Body of pancreas (tissue), 4 donors: ENCODE measurements around the gene MAP1A. TPM values are rescaled to one million over a fixed set of nuclear protein-coding genes. Genes with fewer than 3 reads are reported as not detected.
A peak's percentile ranks its signal among the peaks of the same experiment; 100 is the strongest.

Experiments
- ATAC-seq: fragments of 150-250 bp; one replicate; pipeline ENCODE4 v1.9.1; 2016
- DNase-seq, 4 donors: peaks; one replicate each; pipeline ENCODE4 v3.0.0-alpha.2; 2019
- H3K27ac ChIP-seq, 4 donors: fragments of 200-600 bp; sonication (generic); 1 replicate in 3 of 4; 2 replicates in 1 of 4; pipeline versions ENCODE4 v1.5.1 to v1.6.1; 2016 to 2019; ENCODE audit warnings: mild to moderate bottlenecking in 1 of 4, mixed read lengths in 1 of 4, moderate library complexity in 1 of 4
- H3K27me3 ChIP-seq, 2 donors: fragments of 200-600 bp; sonication (generic); one replicate each; pipeline ENCODE4 v1.6.0; 2016; ENCODE audit warnings: mild to moderate bottlenecking in 1 of 2
- H3K36me3 ChIP-seq, 2 donors: fragments of 200-600 bp; sonication (generic); replicated peaks in 1 of 2; 2 replicates each; pipeline ENCODE4 v1.5.1; 2016; ENCODE audit warnings: low read depth in 2 of 2; ENCODE audit not compliant: insufficient read depth in 1 of 2
- H3K4me1 ChIP-seq: fragments of 200-600 bp; sonication (generic); one replicate; pipeline ENCODE4 v1.6.0; 2016
- H3K4me3 ChIP-seq, 2 donors: fragments of 200-600 bp; sonication (generic); 1 replicate in 1 of 2; 2 replicates in 1 of 2; pipeline ENCODE4 v1.5.1; 2016 to 2019
- H3K9me3 ChIP-seq, 3 donors: fragments of 200-600 bp; sonication (generic); 1 replicate in 2 of 3; 2 replicates in 1 of 3; pipeline ENCODE4 v1.5.1; 2016
- POLR2A ChIP-seq, 3 donors: fragments of 450-650 bp; IDR thresholded peaks; one replicate each; pipeline ENCODE4 v1.6.1; 2016; ENCODE audit warnings: antibody characterized with exemption in 3 of 3, mild to moderate bottlenecking in 2 of 3
- WGBS, 2 donors: methylation state at CpG; one replicate each; pipeline ENCODE4 v1.1.5; 2017; 5-methylcytosine and 5-hydroxymethylcytosine counted together
- intact Hi-C: fragments of 100-400 bp; cut with DNase I; formaldehyde crosslinking; loops from one replicate; pipeline ENCODE4 v1.15.1; 2023
- total RNA-seq, 2 donors: library from RNA; depleted of rRNA; stranded (reverse); fragments of >200 nt; gene quantifications; one replicate each; pipeline ENCODE4 v1.1.0, GENCODE V29; 2016
- TF ChIP-seq, protein P1 (sequence below), 7 experiments: fragments of 450-650 bp in 4 of 7; fragments of 200-600 bp in 3 of 7; sonication (generic) in 3 of 7; IDR thresholded peaks; one replicate each; pipeline ENCODE4 v1.5.1; 2016 to 2019; ENCODE audit warnings: antibody characterized with exemption in 7 of 7

The MAP1A gene
- 1 to 10 TPM; 3.1 to 4.0 TPM for total RNA-seq

DNA sequence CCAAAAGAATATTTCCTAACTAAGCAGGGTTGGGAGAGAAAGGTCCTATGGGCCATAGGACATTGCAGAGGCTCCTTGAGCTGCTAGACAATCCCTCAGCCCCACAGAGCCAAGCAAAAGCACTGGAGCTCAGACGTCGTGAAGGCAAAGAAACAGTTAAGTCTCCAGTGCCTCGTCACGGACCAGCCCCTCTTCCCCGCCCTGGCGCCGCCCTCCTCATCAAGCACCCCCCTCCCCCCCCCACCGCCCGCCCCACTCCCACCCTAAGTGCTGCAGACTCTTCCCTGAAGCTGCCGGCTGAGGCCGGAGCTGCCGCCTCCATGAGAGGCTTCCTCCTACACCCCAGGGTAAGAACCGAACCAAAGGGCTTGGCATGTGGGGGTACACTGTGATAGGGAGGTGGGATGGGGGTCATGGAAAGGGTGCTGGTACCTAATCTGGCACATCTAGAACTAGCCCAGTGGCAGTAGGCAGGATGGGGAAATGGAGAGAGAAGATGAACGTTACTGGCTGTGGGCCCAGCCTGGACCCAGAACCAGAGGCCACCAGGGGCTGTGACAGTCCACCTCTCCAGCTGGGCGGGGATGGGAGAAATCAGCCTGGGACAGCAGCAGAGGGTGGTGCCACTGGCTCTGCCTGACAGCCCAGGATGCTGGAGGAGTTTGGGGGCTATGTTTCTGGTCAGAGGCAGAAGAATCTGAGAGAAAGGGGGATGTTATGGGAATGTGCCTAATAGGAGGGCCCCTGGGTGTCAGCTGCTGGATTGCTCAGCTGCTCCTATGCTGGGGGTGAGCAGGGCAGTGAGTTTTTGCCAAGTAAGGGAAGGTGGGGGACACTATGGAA, at the start of gene MAP1A:
TSS of gene MAP1A (plus strand) at position 255 of the 843 bp plus-strand sequence. CDS start 3,866 bp downstream, outside the sequence.
- ATAC-seq (no peak), DNase-seq (peak in 2 of 4 donors; percentile 23 to 31)
- 18 to 21% methylated on average over 3 to 14 of the region's 15 CpGs for WGBS, 2 donors
- Histone ChIP-seq H3K36me3 (no peaks in the 10 kb centered on the region), H3K27ac (peak within 1 kb of the TSS in 2 of 4 donors; percentile 20 to 24), H3K9me3 (no peaks in the 10 kb centered on the region), H3K27me3 (no peaks in the 10 kb centered on the region), H3K4me3 (no peak within 1 kb of the TSS), H3K4me1 (no peaks in the 10 kb centered on the region)
- TF ChIP-seq, protein P1, sequence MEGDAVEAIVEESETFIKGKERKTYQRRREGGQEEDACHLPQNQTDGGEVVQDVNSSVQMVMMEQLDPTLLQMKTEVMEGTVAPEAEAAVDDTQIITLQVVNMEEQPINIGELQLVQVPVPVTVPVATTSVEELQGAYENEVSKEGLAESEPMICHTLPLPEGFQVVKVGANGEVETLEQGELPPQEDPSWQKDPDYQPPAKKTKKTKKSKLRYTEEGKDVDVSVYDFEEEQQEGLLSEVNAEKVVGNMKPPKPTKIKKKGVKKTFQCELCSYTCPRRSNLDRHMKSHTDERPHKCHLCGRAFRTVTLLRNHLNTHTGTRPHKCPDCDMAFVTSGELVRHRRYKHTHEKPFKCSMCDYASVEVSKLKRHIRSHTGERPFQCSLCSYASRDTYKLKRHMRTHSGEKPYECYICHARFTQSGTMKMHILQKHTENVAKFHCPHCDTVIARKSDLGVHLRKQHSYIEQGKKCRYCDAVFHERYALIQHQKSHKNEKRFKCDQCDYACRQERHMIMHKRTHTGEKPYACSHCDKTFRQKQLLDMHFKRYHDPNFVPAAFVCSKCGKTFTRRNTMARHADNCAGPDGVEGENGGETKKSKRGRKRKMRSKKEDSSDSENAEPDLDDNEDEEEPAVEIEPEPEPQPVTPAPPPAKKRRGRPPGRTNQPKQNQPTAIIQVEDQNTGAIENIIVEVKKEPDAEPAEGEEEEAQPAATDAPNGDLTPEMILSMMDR (IDR thresholded peaks at IDR 0.05): no peak
- no peak for TF ChIP-seq POLR2A (IDR thresholded peaks at IDR 0.05)
- intact Hi-C loops: no loop called here

DNA sequence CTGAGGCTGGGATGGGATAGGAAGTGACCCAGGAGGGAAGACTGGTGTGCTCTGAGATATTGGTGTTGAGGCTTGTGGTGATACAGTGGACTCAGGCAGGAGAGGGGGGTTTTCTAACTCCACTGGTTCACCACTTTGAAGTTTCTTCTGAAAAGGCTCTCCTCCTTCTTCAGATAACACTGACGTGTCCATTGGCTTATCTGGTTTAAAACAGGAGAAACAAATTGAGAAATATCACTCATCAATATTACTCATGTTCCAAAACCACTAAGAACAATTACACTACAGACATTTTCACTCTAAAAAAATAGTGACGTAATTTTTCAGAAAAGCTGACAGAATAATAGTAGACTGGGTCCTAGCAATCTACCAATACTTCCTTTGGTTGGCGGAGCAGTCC, 47.5 kb upstream of the MAP1A start:
- Histone ChIP-seq H3K36me3 (peaks cover 0 to 6% of the 10 kb centered on the region in 2 donors), H3K4me3 (no peak overlapping the region), H3K27ac (no peak overlapping the region), H3K9me3 (no peaks in the 10 kb centered on the region), H3K27me3 (no peaks in the 10 kb centered on the region), H3K4me1 (no peaks in the 10 kb centered on the region)
- TF ChIP-seq, protein P1 (IDR thresholded peaks at IDR 0.05): no peak
- intact Hi-C loops: no loop called here
- ATAC-seq (no peak), DNase-seq (no peak)
- WGBS, 2 donors: 84 to 85% methylated on average over 3 of the region's 3 CpGs

DNA sequence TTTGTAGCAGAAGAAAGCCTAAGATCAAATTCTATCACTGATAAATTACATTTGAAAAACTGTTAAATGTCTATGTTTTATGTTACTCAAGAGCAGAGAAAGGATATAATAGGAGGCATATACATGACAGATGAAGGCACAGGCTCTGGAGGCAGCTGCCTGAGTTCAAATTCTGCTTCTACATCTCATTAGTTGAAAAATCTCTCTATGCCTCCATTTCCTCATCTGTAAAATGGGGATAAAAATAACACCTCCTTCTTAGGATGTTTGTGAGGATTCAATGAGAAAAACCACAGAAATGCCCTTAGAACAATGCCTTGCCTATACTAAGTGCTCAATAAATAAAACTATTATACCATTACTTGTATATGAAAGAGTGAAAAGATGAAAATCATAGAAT, 45.4 kb upstream of the MAP1A start:
- DNase-seq: no peak
- Histone ChIP-seq H3K36me3 (peaks cover 0 to 15% of the 10 kb centered on the region in 2 donors), H3K9me3 (no peaks in the 10 kb centered on the region), H3K27ac (no peak overlapping the region), H3K27me3 (no peaks in the 10 kb centered on the region), H3K4me3 (no peak overlapping the region), H3K4me1 (no peaks in the 10 kb centered on the region)
- TF ChIP-seq, protein P1 (IDR thresholded peaks at IDR 0.05): no peak
- TF ChIP-seq POLR2A (IDR thresholded peaks at IDR 0.05): no peak
- no peak for ATAC-seq
- intact Hi-C loops: no loop called here

DNA sequence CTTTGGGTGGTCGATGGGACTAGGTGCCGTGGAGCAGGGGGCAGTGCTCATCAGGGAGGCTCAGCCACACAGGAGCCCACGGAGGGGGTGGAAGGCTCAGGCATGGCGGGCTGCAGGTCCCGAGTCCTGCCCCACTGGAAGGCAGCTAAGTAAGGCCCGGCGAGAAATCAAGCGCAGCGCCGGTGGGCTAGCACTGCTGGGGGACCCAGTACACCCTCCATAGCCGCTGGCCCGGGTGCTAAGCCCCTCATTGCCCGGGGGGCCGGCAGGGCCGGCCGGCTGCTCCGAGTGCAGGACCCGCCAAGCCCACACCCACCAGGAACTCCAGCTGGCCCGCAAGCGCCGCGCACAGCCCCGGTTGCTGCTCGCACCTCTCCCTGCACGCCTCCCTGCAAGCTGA, 43.5 kb upstream of the MAP1A start:
- no peak overlapping the region for H3K4me3 ChIP-seq
- no peak for DNase-seq
- H3K27ac ChIP-seq: no peak overlapping the region
- no peaks in the 10 kb centered on the region for H3K9me3 ChIP-seq
- intact Hi-C loops: no loop called here
- TF ChIP-seq POLR2A (IDR thresholded peaks at IDR 0.05): no peak
- TF ChIP-seq, protein P1 (IDR thresholded peaks at IDR 0.05): no peak
- H3K27me3 ChIP-seq: no peaks in the 10 kb centered on the region
- peaks cover 0 to 16% of the 10 kb centered on the region in 2 donors for H3K36me3 ChIP-seq
- ATAC-seq: no peak
- no peaks in the 10 kb centered on the region for H3K4me1 ChIP-seq
- WGBS, 2 donors: 91 to 95% methylated on average over 8 to 16 of the region's 25 CpGs
